A549 (cell line): ENCODE results near the gene SLC25A36. TPM values are rescaled to one million over a fixed set of nuclear protein-coding genes. Genes with fewer than 3 reads are reported as not detected.
"Not testable (repeated sequence)": the region's sequence is repeated elsewhere in the genome, so short reads cannot be mapped to it uniquely, and the experiment has no call there.

ENCODE experiments used
- ATAC-seq, 2 experiments: fragments of 200-7000 bp in 1 of 2; fragments of >200 bp in 1 of 2; cut with Nextera tagmentation in 1 of 2; cut with Tn5 transposase in 1 of 2; 3 replicates each; pipeline versions ENCODE4 v1.8.0 to v1.9.1; 2018 to 2020; ENCODE audit warnings: mild to moderate bottlenecking in 1 of 2, moderate library complexity in 1 of 2
- CTCF ChIA-PET: fragments of 300-600 bp; sonication (Branson Sonifier 250); formaldehyde crosslinking; extraction: SDS; loops from one replicate; lab custom pipeline; 2021; ENCODE audit warnings: antibody characterized with exemption, inconsistent platforms; lab: Yijun Ruan, JAX
- POLR2A ChIA-PET: fragments of 350-600 bp; formaldehyde crosslinking; extraction: SDS; loops from one replicate; lab custom pipeline; 2021; ENCODE audit warnings: antibody characterized with exemption, inconsistent platforms; lab: Yijun Ruan, JAX
- DNase-seq, 2 experiments: peaks; one replicate each; pipeline versions ENCODE4 v3.0.0 to v3.0.0-alpha.2; 2011 to 2016; ENCODE audit warnings: low read depth in 1 of 2, low spot score in 1 of 2
- FAIRE-seq: peaks from 2 replicates; lab custom pipeline; 2011; peaks lifted over from hg19 to GRCh38; lab: Jason Lieb, UNC
- H3K27ac ChIP-seq, 2 experiments: fragments of >200 bp; sonication (Bioruptor Twin); formaldehyde crosslinking; 3 replicates each; pipeline ENCODE4 v1.5.1; 2016 to 2017
- H3K4me1 ChIP-seq: fragments of >200 bp; sonication (Bioruptor Twin); formaldehyde crosslinking; 3 replicates; pipeline ENCODE4 v1.6.1; 2016
- H3K4me2 ChIP-seq: fragments of >200 bp; sonication (Bioruptor Twin); formaldehyde crosslinking; 3 replicates; pipeline ENCODE4 v1.6.1; 2016
- H3K4me3 ChIP-seq: fragments of >200 bp; sonication (Bioruptor Twin); formaldehyde crosslinking; 3 replicates; pipeline ENCODE4 v1.5.1; 2016
- H3K9me3 ChIP-seq: fragments of >200 bp; sonication (Bioruptor Twin); formaldehyde crosslinking; 3 replicates; pipeline ENCODE4 v1.6.1; 2016
- CBX8 ChIP-seq: fragments of 200-600 bp; sonication (generic); IDR thresholded peaks from 2 replicates; pipeline ENCODE4 v1.6.1; 2016
- CEBPB ChIP-seq, 2 experiments: fragments of >200 bp in 1 of 2; sonication (Bioruptor Twin) in 1 of 2; formaldehyde crosslinking in 1 of 2; IDR thresholded peaks; 2 replicates each; pipeline ENCODE4 v1.6.1; 2012 to 2016
- CHD4 ChIP-seq: fragments of 200-600 bp; sonication (generic); IDR thresholded peaks from 2 replicates; pipeline ENCODE4 v1.6.1; 2016; ENCODE audit warnings: antibody characterized with exemption, mild to moderate bottlenecking, borderline replicate concordance
- EHF ChIP-seq: fragments of 250-450 bp; sonication (Bioruptor Pico); IDR thresholded peaks from 2 replicates; pipeline ENCODE4 v1.5.0; 2020; ENCODE audit warnings: mild to moderate bottlenecking
- ESRRA ChIP-seq: fragments of 150-350 bp; IDR thresholded peaks from 2 replicates; pipeline ENCODE4 v1.6.1; 2014; ENCODE audit warnings: mild to moderate bottlenecking, low read length, borderline replicate concordance
- FOSB ChIP-seq: fragments of 250-450 bp; sonication (Bioruptor Pico); IDR thresholded peaks from 2 replicates; pipeline ENCODE4 v1.5.0; 2020; ENCODE audit warnings: mild to moderate bottlenecking, moderate library complexity
- HEYL ChIP-seq: fragments of 250-450 bp; sonication (Bioruptor Pico); IDR thresholded peaks from 2 replicates; pipeline ENCODE4 v1.8.0; 2021; ENCODE audit warnings: mild to moderate bottlenecking, moderate library complexity
- HOXB5 ChIP-seq: fragments of 250-450 bp; sonication (Bioruptor Pico); IDR thresholded peaks from 2 replicates; pipeline ENCODE4 v1.5.0; 2020; ENCODE audit warnings: mild to moderate bottlenecking, moderate library complexity
- JUN ChIP-seq, 2 experiments: fragments of >200 bp; sonication (Bioruptor Twin); formaldehyde crosslinking; IDR thresholded peaks; 2 replicates in 1 of 2; 3 replicates in 1 of 2; pipeline ENCODE4 v1.6.1; 2016 to 2017
- MAFK ChIP-seq: fragments of 450-650 bp; IDR thresholded peaks from 2 replicates; pipeline ENCODE4 v1.6.1; 2014; ENCODE audit not compliant: partially characterized antibody
- NFE2L2 ChIP-seq: fragments of 150-350 bp; conservative IDR thresholded peaks from 2 replicates; pipeline ENCODE4 v1.6.1; 2014; ENCODE audit warnings: low read length
- NPAS2 ChIP-seq: fragments of 250-450 bp; sonication (Bioruptor Pico); IDR thresholded peaks from 2 replicates; pipeline ENCODE4 v1.8.0; 2022; ENCODE audit warnings: mild to moderate bottlenecking, moderate library complexity, borderline replicate concordance
- POLR2AphosphoS2 ChIP-seq: conservative IDR thresholded peaks from 2 replicates; pipeline ENCODE4 v1.6.1; 2012; ENCODE audit warnings: low read length, improper control_type of control experiment, inconsistent platforms
- RAD21 ChIP-seq, 2 experiments: fragments of >200 bp in 1 of 2; sonication (Bioruptor Twin) in 1 of 2; formaldehyde crosslinking in 1 of 2; IDR thresholded peaks in 1 of 2; conservative IDR thresholded peaks in 1 of 2; 2 replicates in 1 of 2; 3 replicates in 1 of 2; pipeline ENCODE4 v1.6.1; 2012 to 2018; ENCODE audit warnings: inconsistent platforms in 1 of 2
- RFX5 ChIP-seq: fragments of 450-650 bp; IDR thresholded peaks from 2 replicates; pipeline ENCODE4 v1.7.1; 2014; ENCODE audit warnings: antibody characterized with exemption, mild to moderate bottlenecking, moderate library complexity
- RNF2 ChIP-seq: fragments of 200-600 bp; sonication (generic); IDR thresholded peaks from 2 replicates; pipeline ENCODE4 v1.6.1; 2016; ENCODE audit warnings: low read depth, mild to moderate bottlenecking, antibody characterized with exemption, moderate library complexity, borderline replicate concordance
- SREBF2 ChIP-seq: fragments of 450-650 bp; IDR thresholded peaks from 2 replicates; pipeline ENCODE4 v1.6.1; 2014; ENCODE audit warnings: mild to moderate bottlenecking, moderate library complexity
- TFCP2L1 ChIP-seq: fragments of 250-450 bp; sonication (Bioruptor Pico); IDR thresholded peaks from 2 replicates; pipeline ENCODE4 v1.5.0; 2021; ENCODE audit warnings: mild to moderate bottlenecking
- ZFP36 ChIP-seq: fragments of 450-650 bp; IDR thresholded peaks from 2 replicates; pipeline ENCODE4 v1.6.1; 2014; ENCODE audit warnings: borderline replicate concordance; ENCODE audit not compliant: partially characterized antibody
- ZSCAN20 ChIP-seq: fragments of 250-450 bp; sonication (Bioruptor Pico); IDR thresholded peaks from 2 replicates; pipeline ENCODE4 v1.8.0; 2022; ENCODE audit warnings: mild to moderate bottlenecking, moderate library complexity
- WGBS: methylation state at CpG from one replicate; pipeline ENCODE4 v1.1.6; 2017; ENCODE audit errors: missing lambda C conversion rate; 5-methylcytosine and 5-hydroxymethylcytosine counted together
- polyA plus RNA-seq, 4 experiments: library from polyadenylated mRNA; depleted of rRNA in 3 of 4; stranded (reverse); fragments of >200 nt; fragmentation: RNase III in 1 of 4; extraction: RNeasy Plus Mini Kit Qiagen cat#74134 plus additional on column Dnase treatment in 1 of 4; gene quantifications; 2 replicates in 3 of 4; 3 replicates in 1 of 4; pipeline ENCODE4 v1.2.3, GENCODE V29; 2011 to 2017
- TF ChIP-seq, protein P1 (sequence below): fragments of 150-350 bp; IDR thresholded peaks from 2 replicates; pipeline ENCODE4 v1.6.1; 2014; ENCODE audit warnings: low read depth, mild to moderate bottlenecking, low read length
- TF ChIP-seq, protein P2 (sequence below): fragments of >200 bp; sonication (Bioruptor Twin); formaldehyde crosslinking; IDR thresholded peaks from 3 replicates; pipeline ENCODE4 v1.6.1; 2016
- TF ChIP-seq, protein P3 (sequence below): IDR thresholded peaks from 2 replicates; pipeline ENCODE4 v1.6.1; 2012; ENCODE audit warnings: low read depth, borderline replicate concordance
- TF ChIP-seq, protein P4 (sequence below): fragments of >200 bp; sonication (Bioruptor Twin); formaldehyde crosslinking; IDR thresholded peaks from 2 replicates; pipeline ENCODE4 v1.6.1; 2016

SLC25A36 gene
- polyA plus RNA-seq, 2 of the 4 experiments (the other 2 are of a cell fraction) = 18.2 to 75.0 TPM

DNA sequence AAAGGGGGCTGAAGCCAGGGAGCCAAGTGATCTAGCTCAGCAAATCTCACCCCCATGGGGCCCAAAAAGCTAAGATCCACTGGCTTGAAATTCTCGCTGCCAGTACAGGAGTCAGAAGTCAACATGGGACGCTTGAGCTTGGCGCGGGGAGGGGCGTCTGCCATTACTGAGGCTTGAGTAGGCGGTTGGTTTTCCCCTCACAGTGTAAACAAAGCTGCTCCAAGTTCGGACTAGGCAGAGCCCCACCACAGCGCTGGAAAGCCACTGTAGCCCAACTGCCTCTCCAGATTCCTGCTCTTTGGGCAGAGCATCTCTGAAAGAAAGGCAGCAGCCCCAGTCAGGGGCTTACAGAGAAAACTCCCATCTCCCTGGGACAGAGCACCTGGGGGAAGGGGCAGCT is 8.1 kb upstream of the SLC25A36 start:
- FAIRE-seq (no peak), ATAC-seq (no peak), DNase-seq (no peak)
- Histone ChIP-seq H3K9me3 (no peaks in the 10 kb centered on the region; the same call in 2 of the 3 replicates), H3K4me3 (no peak overlapping the region), H3K4me2 (no peak overlapping the region), H3K4me1 (no peaks in the 10 kb centered on the region), H3K27ac (no peak overlapping the region)
- ChIA-PET POLR2A (interaction anchor here (1.3 kb wide), 1 partner anchor 9 kb away, joined by 3 read pairs; no protein-coding TSS in a partner anchor), CTCF (interaction anchor here (1.0 to 1.4 kb wide), 2 partner anchors 40 to 66 kb away, joined by 3 to 4 read pairs; no protein-coding TSS in a partner anchor)
- TF ChIP-seq CBX8 = no peak
- TF ChIP-seq, protein P1, sequence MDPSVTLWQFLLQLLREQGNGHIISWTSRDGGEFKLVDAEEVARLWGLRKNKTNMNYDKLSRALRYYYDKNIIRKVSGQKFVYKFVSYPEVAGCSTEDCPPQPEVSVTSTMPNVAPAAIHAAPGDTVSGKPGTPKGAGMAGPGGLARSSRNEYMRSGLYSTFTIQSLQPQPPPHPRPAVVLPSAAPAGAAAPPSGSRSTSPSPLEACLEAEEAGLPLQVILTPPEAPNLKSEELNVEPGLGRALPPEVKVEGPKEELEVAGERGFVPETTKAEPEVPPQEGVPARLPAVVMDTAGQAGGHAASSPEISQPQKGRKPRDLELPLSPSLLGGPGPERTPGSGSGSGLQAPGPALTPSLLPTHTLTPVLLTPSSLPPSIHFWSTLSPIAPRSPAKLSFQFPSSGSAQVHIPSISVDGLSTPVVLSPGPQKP = no peak
- TF ChIP-seq FOSB (CRISPR knock-in tag) = no peak
- no peak for TF ChIP-seq ZFP36
- no peak for TF ChIP-seq NPAS2 (CRISPR knock-in tag)
- WGBS = 46% methylated on average over 5 of the region's 8 CpGs

DNA sequence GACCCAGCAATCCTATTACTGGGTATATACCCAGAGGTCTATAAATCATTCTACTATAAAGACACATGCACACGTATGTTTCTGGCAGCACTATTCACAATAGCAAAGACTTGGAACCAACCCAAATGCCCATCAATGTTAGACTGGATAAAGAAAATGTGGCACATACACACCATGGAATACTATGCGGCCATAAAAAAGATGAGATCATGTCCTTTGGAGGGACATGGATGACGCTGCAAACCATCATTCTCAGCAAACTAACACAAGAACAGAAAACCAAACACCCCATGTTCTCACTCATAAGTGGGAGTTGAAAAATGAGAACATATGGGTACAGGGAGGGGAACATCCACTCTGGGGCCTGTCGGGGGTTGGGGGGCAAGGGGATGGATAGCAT is 2.3 kb upstream of the SLC25A36 start:
- H3K9me3 ChIP-seq, H3K27ac ChIP-seq, H3K4me2 ChIP-seq, FAIRE-seq, DNase-seq, CTCF ChIA-PET, H3K4me3 ChIP-seq, POLR2A ChIA-PET, ATAC-seq: not testable (repeated sequence)
- 40% methylated on average over 3 of the region's 4 CpGs for WGBS
- peaks cover 12% of the 10 kb centered on the region; the same call in 1 of the 3 replicates for H3K4me1 ChIP-seq

DNA sequence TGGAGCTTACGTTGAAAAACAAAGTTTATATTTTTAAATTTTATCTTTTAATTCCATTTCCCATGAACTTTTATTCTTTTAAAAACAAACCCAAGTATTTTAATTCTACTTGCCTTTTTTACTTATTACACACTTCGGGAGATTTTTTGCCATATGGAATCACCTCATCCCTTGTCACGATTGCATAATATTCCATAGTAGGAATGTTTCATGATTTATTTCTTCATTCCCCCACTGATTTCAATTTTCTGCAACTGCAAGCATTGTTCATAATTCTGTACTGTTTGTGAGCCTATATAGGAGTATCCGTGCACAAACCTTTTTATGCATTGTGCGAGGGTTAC is 574 bp upstream of the SLC25A36 start:
- Histone ChIP-seq H3K4me1 (peaks cover 21% of the 10 kb centered on the region; the same call in 2 of the 3 replicates), H3K9me3 (no peaks in the 10 kb centered on the region), H3K27ac (peak overlapping the region; percentile 53 to 96), H3K4me2 (peak overlapping the region; percentile 55), H3K4me3 (peak overlapping the region; percentile 86)
- no peak for ATAC-seq
- ChIA-PET POLR2A (no interaction called here), CTCF (no interaction called here)
- no peak for FAIRE-seq
- no peak for TF ChIP-seq HOXB5 (CRISPR knock-in tag)
- TF ChIP-seq NPAS2 (CRISPR knock-in tag) = no peak
- no peak for TF ChIP-seq TFCP2L1 (CRISPR knock-in tag)
- no peak for TF ChIP-seq POLR2AphosphoS2
- 0 out of 2 replicates have a peak, but pooled peaks have one; percentile 47 for TF ChIP-seq RNF2
- no peak for TF ChIP-seq EHF
- TF ChIP-seq HEYL (CRISPR knock-in tag) = no peak
- TF ChIP-seq, protein P2, sequence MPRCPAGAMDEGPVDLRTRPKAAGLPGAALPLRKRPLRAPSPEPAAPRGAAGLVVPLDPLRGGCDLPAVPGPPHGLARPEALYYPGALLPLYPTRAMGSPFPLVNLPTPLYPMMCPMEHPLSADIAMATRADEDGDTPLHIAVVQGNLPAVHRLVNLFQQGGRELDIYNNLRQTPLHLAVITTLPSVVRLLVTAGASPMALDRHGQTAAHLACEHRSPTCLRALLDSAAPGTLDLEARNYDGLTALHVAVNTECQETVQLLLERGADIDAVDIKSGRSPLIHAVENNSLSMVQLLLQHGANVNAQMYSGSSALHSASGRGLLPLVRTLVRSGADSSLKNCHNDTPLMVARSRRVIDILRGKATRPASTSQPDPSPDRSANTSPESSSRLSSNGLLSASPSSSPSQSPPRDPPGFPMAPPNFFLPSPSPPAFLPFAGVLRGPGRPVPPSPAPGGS = no peak
- TF ChIP-seq ZSCAN20 = no peak
- no peak for TF ChIP-seq RFX5
- TF ChIP-seq JUN (IDR thresholded peaks at IDR 0.05) = no peak
- TF ChIP-seq SREBF2 = no peak
- TF ChIP-seq, protein P3, sequence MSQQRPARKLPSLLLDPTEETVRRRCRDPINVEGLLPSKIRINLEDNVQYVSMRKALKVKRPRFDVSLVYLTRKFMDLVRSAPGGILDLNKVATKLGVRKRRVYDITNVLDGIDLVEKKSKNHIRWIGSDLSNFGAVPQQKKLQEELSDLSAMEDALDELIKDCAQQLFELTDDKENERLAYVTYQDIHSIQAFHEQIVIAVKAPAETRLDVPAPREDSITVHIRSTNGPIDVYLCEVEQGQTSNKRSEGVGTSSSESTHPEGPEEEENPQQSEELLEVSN = no peak
- no peak for TF ChIP-seq RAD21 (conservative IDR thresholded peaks at IDR 0.05 in 1 of 2, IDR thresholded peaks at IDR 0.05 in 1 of 2)
- peak in 1 of 2 experiments; percentile 5; a peak in 1 of 4 replicates for TF ChIP-seq CEBPB (IDR thresholded peaks at IDR 0.05)
- TF ChIP-seq, protein P4, sequence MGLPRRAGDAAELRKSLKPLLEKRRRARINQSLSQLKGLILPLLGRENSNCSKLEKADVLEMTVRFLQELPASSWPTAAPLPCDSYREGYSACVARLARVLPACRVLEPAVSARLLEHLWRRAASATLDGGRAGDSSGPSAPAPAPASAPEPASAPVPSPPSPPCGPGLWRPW = no peak
- no peak for TF ChIP-seq NFE2L2
- TF ChIP-seq CHD4 = 0 out of 2 replicates have a peak, but pooled peaks have one; percentile 27
- no peak for TF ChIP-seq MAFK
- TF ChIP-seq ESRRA = no peak
- WGBS = 19% methylated on average over 5 of the region's 5 CpGs
- DNase-seq = no peak
